HepG2 (cell line): ENCODE data around the gene ATG7. TPM values are rescaled to one million over a fixed set of nuclear protein-coding genes. Genes with fewer than 3 reads are reported as not detected.

Experiments used
- ATAC-seq: fragments of 200-7000 bp; cut with Tn5 transposase; 3 replicates; pipeline ENCODE4 v1.9.1; 2020; ENCODE audit warnings: mild to moderate bottlenecking, moderate library complexity
- BruUV-seq: library from RNA; stranded (reverse); fragments of 400-500 nt; replicated peaks from 2 replicates; lab custom pipeline; 2021; lab: Mats Ljungman, UMichigan
- CTCF ChIA-PET: fragments of 300-600 bp; formaldehyde crosslinking; extraction: SDS; loops from one replicate; lab custom pipeline; 2021; ENCODE audit warnings: low total read pairs, inconsistent platforms, low intra/inter-chr PET ratio; lab: Yijun Ruan, JAX
- POLR2A ChIA-PET: fragments of 350-600 bp; sonication (Branson Sonifier 250); formaldehyde crosslinking; loops from one replicate; lab custom pipeline; 2020; ENCODE audit warnings: antibody characterized with exemption, inconsistent platforms; lab: Yijun Ruan, JAX
- DNase-seq: peaks from one replicate; pipeline ENCODE4 v3.0.0-alpha.2; 2015; ENCODE audit warnings: low spot score
- FAIRE-seq: peaks from 3 replicates; lab custom pipeline; 2011; peaks lifted over from hg19 to GRCh38; lab: Jason Lieb, UNC
- H2AFZ ChIP-seq: one replicate; pipeline ENCODE4 v1.6.1; 2011; ENCODE audit warnings: low read length, inconsistent platforms
- H3K27ac ChIP-seq: fragments of 300-600 bp; 3 replicates; pipeline ENCODE4 v1.8.0; 2011; ENCODE audit warnings: mixed run types, mild to moderate bottlenecking, mixed read lengths, low read length, inconsistent platforms; ENCODE audit not compliant: insufficient read depth; ENCODE audit errors: extremely low read length
- H3K27me3 ChIP-seq, 2 experiments: fragments of 200-600 bp in 1 of 2; 2 replicates in 1 of 2; 3 replicates in 1 of 2; pipeline versions ENCODE4 v1.6.0 to v1.8.0; 2011; ENCODE audit warnings: low read length in 2 of 2, mild to moderate bottlenecking in 2 of 2, moderate library complexity in 2 of 2, inconsistent platforms in 1 of 2; ENCODE audit not compliant: insufficient read depth in 2 of 2, control insufficient read depth in 1 of 2
- H3K36me3 ChIP-seq, 2 experiments: fragments of 200-600 bp in 1 of 2; replicated peaks in 1 of 2; 2 replicates in 1 of 2; 3 replicates in 1 of 2; pipeline versions ENCODE4 v1.5.1 to v1.8.0; 2011; ENCODE audit warnings: low read length in 2 of 2, inconsistent platforms in 1 of 2; ENCODE audit not compliant: insufficient read depth in 2 of 2, control insufficient read depth in 1 of 2
- H3K4me1 ChIP-seq: 2 replicates; pipeline ENCODE4 v1.5.1; 2012; ENCODE audit warnings: low read length, inconsistent platforms; ENCODE audit not compliant: insufficient read depth
- H3K4me2 ChIP-seq: 2 replicates; pipeline ENCODE4 v1.6.0; 2011; ENCODE audit warnings: low read depth, low read length, inconsistent platforms
- H3K4me3 ChIP-seq, 3 experiments: fragments of 200-600 bp in 1 of 3; sonication (generic), shearing (Covaris generic) in 1 of 3; replicated peaks in 1 of 3; 2 replicates each; pipeline ENCODE4 v1.5.1; 2011 to 2016; ENCODE audit warnings: low read length in 3 of 3, inconsistent platforms in 2 of 3, low read depth in 2 of 3, mild to moderate bottlenecking in 2 of 3, control low read depth in 1 of 3, mixed read lengths in 1 of 3; ENCODE audit not compliant: insufficient read depth in 1 of 3
- H3K79me2 ChIP-seq: one replicate; pipeline ENCODE4 v1.6.1; 2011; ENCODE audit warnings: low read length, inconsistent platforms; ENCODE audit not compliant: insufficient read depth
- H3K9ac ChIP-seq: 2 replicates; pipeline ENCODE4 v1.6.0; 2011; ENCODE audit warnings: mild to moderate bottlenecking, low read depth, low read length, inconsistent platforms; ENCODE audit not compliant: insufficient read depth
- H3K9me3 ChIP-seq: 2 replicates; pipeline ENCODE4 v1.5.1; 2012; ENCODE audit warnings: mild to moderate bottlenecking, low read length
- H4K20me1 ChIP-seq: 2 replicates; pipeline ENCODE4 v1.6.0; 2011; ENCODE audit warnings: inconsistent platforms, mild to moderate bottlenecking, low read length, moderate library complexity; ENCODE audit not compliant: insufficient read depth
- AGO2 ChIP-seq: fragments of 200-400 bp; formaldehyde crosslinking; optimal IDR thresholded peaks from 2 replicates; pipeline ENCODE3; 2017; ENCODE audit warnings: mild to moderate bottlenecking, low read depth, low read length, moderate library complexity
- FOXC1 ChIP-seq: sonication (generic); formaldehyde crosslinking; IDR thresholded peaks from 2 replicates; pipeline ENCODE4 v1.8.0; 2022; ENCODE audit warnings: mild to moderate bottlenecking, missing genetic modification reagents, borderline replicate concordance
- XRCC5 ChIP-seq: fragments of 200-400 bp; formaldehyde crosslinking; optimal IDR thresholded peaks from 2 replicates; pipeline ENCODE3; 2017; ENCODE audit warnings: mild to moderate bottlenecking, low read length
- ZNF878 ChIP-seq: sonication (generic); formaldehyde crosslinking; IDR thresholded peaks from 2 replicates; pipeline ENCODE4 v1.8.1; 2023; ENCODE audit warnings: mild to moderate bottlenecking, missing genetic modification reagents, moderate library complexity
- WGBS: methylation state at CpG from one replicate; pipeline ENCODE4 v1.1.6; 2017; ENCODE audit warnings: low lambda C conversion rate; 5-methylcytosine and 5-hydroxymethylcytosine counted together
- in situ Hi-C: cut with HindIII; loops from 2 replicates; pipeline ENCODE4 v1.10.0; 2017; ENCODE audit warnings: low pct_unique_long_range_greater_than_20kb; ENCODE audit not compliant: extremely low pct_ligation_motif_present
- intact Hi-C: fragments of 100-400 bp; cut with micrococcal nuclease; formaldehyde crosslinking; loops from one replicate; pipeline ENCODE4 v1.10.0; 2022; ENCODE audit not compliant: unreplicated experiment
- polyA plus RNA-seq, 8 experiments: library from polyadenylated mRNA; depleted of rRNA in 3 of 8; stranded (reverse) in 7 of 8; unstranded in 1 of 8; fragments of >200 nt; fragmentation: Illumina TruSeq in 4 of 8; extraction: Trizol in 4 of 8; gene quantifications; 2 replicates each; pipeline versions ENCODE4 v1.2.1 to v1.2.3, GENCODE V29; 2011 to 2016; ENCODE audit warnings: low read depth in 4 of 8, missing spikeins in 1 of 8, mixed read lengths in 1 of 8; ENCODE audit not compliant: insufficient read depth in 1 of 8
- total RNA-seq, 5 experiments: library from RNA; depleted of rRNA; stranded (reverse); fragments of >200 nt; fragmentation: Illumina TruSeq; extraction: Trizol; gene quantifications; 2 replicates each; pipeline ENCODE4 v1.2.3, GENCODE V29; 2016; ENCODE audit warnings: low read depth in 1 of 5
- TF ChIP-seq, protein P1 (sequence below): sonication (generic); IDR thresholded peaks from 2 replicates; pipeline ENCODE4 v1.6.1; 2016; ENCODE audit warnings: low read depth, borderline replicate concordance
- TF ChIP-seq, protein P2 (sequence below): sonication (generic); formaldehyde crosslinking; IDR thresholded peaks from 2 replicates; pipeline ENCODE4 v1.5.1; 2020; ENCODE audit warnings: mild to moderate bottlenecking, missing genetic modification reagents, moderate library complexity
- TF ChIP-seq, protein P3 (sequence below): fragments of 450-650 bp; IDR thresholded peaks from 2 replicates; pipeline ENCODE4 v1.6.1; 2017

Gene ATG7
- total and polyA plus RNA-seq, 2 of the 13 experiments (the other 11 are each of a cell fraction or from before 2014, with no cell fraction given) = 7.8 to 22.1 TPM

DNA sequence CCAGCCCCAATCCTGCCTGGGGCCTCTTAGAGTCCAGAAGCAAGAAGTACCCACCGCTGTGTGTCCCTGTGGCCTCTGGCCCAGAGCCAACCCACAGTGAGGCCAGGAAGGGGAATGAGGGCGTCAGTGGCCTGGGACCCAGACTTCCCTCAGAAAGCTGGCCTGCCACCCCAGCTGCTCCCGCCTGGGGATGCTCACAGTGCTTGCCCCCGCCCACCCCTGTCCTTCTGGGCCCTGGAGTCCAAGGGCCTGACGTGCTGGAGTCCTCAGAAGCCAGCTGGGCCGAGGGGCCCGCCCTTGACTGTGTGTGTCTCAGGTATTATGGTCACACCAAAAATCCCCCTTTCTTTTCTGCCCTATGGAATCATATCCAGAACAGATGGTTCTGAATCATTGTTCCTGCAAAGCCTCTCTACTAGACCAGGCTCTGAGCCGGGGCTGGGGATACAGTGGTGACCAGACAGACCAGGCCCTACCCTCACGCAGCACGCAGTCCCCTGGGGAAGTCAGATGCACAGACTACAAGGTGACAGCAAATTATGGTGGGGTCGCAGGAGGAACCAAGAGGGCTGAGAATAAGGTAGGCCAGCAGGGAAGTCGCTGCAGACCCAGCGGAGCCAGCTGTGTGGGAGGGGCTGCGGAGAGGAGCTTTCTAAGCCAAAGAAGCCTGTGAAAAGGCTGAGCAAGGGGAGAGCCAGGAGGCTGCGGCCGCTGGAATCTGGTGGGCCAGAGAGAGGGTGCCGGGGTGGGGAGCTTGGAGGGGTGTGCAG is 272.4 kb downstream of the ATG7 start:
- peak; percentile 64 for ATAC-seq
- Histone ChIP-seq H3K79me2 (no peaks in the 10 kb centered on the region), H3K4me1 (peaks cover 12% of the 10 kb centered on the region), H3K4me2 (peak overlapping the region; percentile 33; the same call in 1 of the 2 replicates), H3K27me3 (no peaks in the 10 kb centered on the region), H3K4me3 (no peak overlapping the region), H3K9me3 (no peaks in the 10 kb centered on the region), H4K20me1 (no peaks in the 10 kb centered on the region), H3K36me3 (no peaks in the 10 kb centered on the region; a peak in 1 of 5 replicates), H2AFZ (no peak overlapping the region), H3K27ac (no peak overlapping the region), H3K9ac (no peak overlapping the region)
- FAIRE-seq = no peak
- peak; percentile 23 for DNase-seq
- WGBS = 66% methylated on average over 13 of the region's 17 CpGs
- in situ Hi-C loops = no loop called here
- TF ChIP-seq, protein P1, sequence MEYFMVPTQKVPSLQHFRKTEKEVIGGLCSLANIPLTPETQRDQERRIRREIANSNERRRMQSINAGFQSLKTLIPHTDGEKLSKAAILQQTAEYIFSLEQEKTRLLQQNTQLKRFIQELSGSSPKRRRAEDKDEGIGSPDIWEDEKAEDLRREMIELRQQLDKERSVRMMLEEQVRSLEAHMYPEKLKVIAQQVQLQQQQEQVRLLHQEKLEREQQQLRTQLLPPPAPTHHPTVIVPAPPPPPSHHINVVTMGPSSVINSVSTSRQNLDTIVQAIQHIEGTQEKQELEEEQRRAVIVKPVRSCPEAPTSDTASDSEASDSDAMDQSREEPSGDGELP = 0 out of 2 replicates have a peak, but pooled peaks have one; percentile 19
- TF ChIP-seq FOXC1 (CRISPR knock-in tag) = no peak
- peak; percentile 33 for TF ChIP-seq XRCC5
- TF ChIP-seq ZNF878 (CRISPR knock-in tag) = no peak
- peak; percentile 57 for TF ChIP-seq AGO2
- TF ChIP-seq, protein P2, sequence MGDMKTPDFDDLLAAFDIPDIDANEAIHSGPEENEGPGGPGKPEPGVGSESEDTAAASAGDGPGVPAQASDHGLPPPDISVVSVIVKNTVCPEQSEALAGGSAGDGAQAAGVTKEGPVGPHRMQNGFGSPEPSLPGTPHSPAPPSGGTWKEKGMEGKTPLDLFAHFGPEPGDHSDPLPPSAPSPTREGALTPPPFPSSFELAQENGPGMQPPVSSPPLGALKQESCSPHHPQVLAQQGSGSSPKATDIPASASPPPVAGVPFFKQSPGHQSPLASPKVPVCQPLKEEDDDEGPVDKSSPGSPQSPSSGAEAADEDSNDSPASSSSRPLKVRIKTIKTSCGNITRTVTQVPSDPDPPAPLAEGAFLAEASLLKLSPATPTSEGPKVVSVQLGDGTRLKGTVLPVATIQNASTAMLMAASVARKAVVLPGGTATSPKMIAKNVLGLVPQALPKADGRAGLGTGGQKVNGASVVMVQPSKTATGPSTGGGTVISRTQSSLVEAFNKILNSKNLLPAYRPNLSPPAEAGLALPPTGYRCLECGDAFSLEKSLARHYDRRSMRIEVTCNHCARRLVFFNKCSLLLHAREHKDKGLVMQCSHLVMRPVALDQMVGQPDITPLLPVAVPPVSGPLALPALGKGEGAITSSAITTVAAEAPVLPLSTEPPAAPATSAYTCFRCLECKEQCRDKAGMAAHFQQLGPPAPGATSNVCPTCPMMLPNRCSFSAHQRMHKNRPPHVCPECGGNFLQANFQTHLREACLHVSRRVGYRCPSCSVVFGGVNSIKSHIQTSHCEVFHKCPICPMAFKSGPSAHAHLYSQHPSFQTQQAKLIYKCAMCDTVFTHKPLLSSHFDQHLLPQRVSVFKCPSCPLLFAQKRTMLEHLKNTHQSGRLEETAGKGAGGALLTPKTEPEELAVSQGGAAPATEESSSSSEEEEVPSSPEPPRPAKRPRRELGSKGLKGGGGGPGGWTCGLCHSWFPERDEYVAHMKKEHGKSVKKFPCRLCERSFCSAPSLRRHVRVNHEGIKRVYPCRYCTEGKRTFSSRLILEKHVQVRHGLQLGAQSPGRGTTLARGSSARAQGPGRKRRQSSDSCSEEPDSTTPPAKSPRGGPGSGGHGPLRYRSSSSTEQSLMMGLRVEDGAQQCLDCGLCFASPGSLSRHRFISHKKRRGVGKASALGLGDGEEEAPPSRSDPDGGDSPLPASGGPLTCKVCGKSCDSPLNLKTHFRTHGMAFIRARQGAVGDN (CRISPR knock-in tag) = peak; percentile 22; the same call in 1 of the 2 replicates
- TF ChIP-seq, protein P3, sequence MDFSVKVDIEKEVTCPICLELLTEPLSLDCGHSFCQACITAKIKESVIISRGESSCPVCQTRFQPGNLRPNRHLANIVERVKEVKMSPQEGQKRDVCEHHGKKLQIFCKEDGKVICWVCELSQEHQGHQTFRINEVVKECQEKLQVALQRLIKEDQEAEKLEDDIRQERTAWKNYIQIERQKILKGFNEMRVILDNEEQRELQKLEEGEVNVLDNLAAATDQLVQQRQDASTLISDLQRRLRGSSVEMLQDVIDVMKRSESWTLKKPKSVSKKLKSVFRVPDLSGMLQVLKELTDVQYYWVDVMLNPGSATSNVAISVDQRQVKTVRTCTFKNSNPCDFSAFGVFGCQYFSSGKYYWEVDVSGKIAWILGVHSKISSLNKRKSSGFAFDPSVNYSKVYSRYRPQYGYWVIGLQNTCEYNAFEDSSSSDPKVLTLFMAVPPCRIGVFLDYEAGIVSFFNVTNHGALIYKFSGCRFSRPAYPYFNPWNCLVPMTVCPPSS = no peak
- BruUV-seq = no TSS peak
- CTCF ChIA-PET = no interaction called here
- intact Hi-C loops = no loop called here
- POLR2A ChIA-PET = no interaction called here
